GM12878 (cell line): ENCODE results near the gene SLC11A1. TPM values are rescaled to one million over a fixed set of nuclear protein-coding genes. Genes with fewer than 3 reads are reported as not detected.

ENCODE experiments used
- ATAC-seq: fragments of 200-7000 bp; cut with Tn5 transposase; 3 replicates; pipeline ENCODE4 v1.9.1; 2020; ENCODE audit warnings: mild to moderate bottlenecking, moderate library complexity
- BruUV-seq: library from RNA; stranded (reverse); fragments of 400-500 nt; replicated peaks from 2 replicates; lab custom pipeline; 2021; lab: Mats Ljungman, UMichigan
- CTCF ChIA-PET: fragments of 300-600 bp; sonication (Branson Sonifier 250); formaldehyde crosslinking; extraction: SDS; loops from one replicate; lab custom pipeline; 2021; ENCODE audit warnings: inconsistent platforms; lab: Yijun Ruan, JAX
- POLR2A ChIA-PET: fragments of 350-600 bp; formaldehyde crosslinking; extraction: SDS; loops from one replicate; lab custom pipeline; 2021; ENCODE audit warnings: inconsistent platforms; lab: Charles Lee
- RAD21 ChIA-PET: fragments of 300-600 bp; sonication (Branson Sonifier 250); formaldehyde crosslinking; loops from one replicate; lab custom pipeline; 2023; ENCODE audit warnings: antibody characterized with exemption; ENCODE audit not compliant: unreplicated experiment; lab: Charles Lee
- SMC1A ChIA-PET: fragments of 300-600 bp; sonication (Branson Sonifier 250); formaldehyde crosslinking; loops from one replicate; lab custom pipeline; 2023; ENCODE audit not compliant: unreplicated experiment, uncharacterized antibody; lab: Charles Lee
- DNase-seq: peaks from one replicate; pipeline ENCODE4 v3.0.0-alpha.2; 2011; ENCODE audit warnings: low read depth, low spot score
- FAIRE-seq: peaks from 3 replicates; lab custom pipeline; 2011; peaks lifted over from hg19 to GRCh38; lab: Jason Lieb, UNC
- H2AFZ ChIP-seq: 2 replicates; pipeline ENCODE4 v1.6.0; 2011; ENCODE audit warnings: low read depth, low read length, control low read depth; ENCODE audit not compliant: control insufficient read depth
- H3K27ac ChIP-seq: 2 replicates; pipeline ENCODE4 v1.5.1; 2011; ENCODE audit warnings: control low read depth; ENCODE audit not compliant: control insufficient read depth, insufficient read depth
- H3K27me3 ChIP-seq, 2 experiments: replicated peaks in 1 of 2; 2 replicates each; pipeline versions ENCODE4 v1.6.0 to v1.6.1; 2011; ENCODE audit warnings: low read length in 1 of 2; ENCODE audit not compliant: control insufficient read depth in 2 of 2, insufficient read depth in 2 of 2
- H3K36me3 ChIP-seq, 2 experiments: 2 replicates each; pipeline ENCODE4 v1.5.1; 2011; ENCODE audit warnings: low read length in 1 of 2; ENCODE audit not compliant: control insufficient read depth in 2 of 2, insufficient read depth in 2 of 2
- H3K4me1 ChIP-seq: 2 replicates; pipeline ENCODE4 v1.6.1; 2011; ENCODE audit warnings: mild to moderate bottlenecking, low read length, moderate library complexity, mixed read lengths; ENCODE audit not compliant: control insufficient read depth, insufficient read depth
- H3K4me2 ChIP-seq: 2 replicates; pipeline ENCODE4 v1.6.0; 2011; ENCODE audit warnings: control low read depth; ENCODE audit not compliant: control insufficient read depth, insufficient read depth
- H3K4me3 ChIP-seq: fragments of 200-600 bp; sonication (generic); 2 replicates; pipeline ENCODE4 v1.5.1; 2016
- H3K79me2 ChIP-seq: 2 replicates; pipeline ENCODE4 v1.6.0; 2011; ENCODE audit warnings: low read length; ENCODE audit not compliant: control insufficient read depth, insufficient read depth
- H3K9ac ChIP-seq: 2 replicates; pipeline ENCODE4 v1.8.0; 2011; ENCODE audit warnings: low read length, control low read depth, mixed read lengths; ENCODE audit not compliant: control insufficient read depth, insufficient read depth
- H3K9me3 ChIP-seq: replicated peaks from 3 replicates; pipeline ENCODE4 v1.5.1; 2011; ENCODE audit warnings: mild to moderate bottlenecking, low read length; ENCODE audit not compliant: control insufficient read depth, insufficient read depth
- H4K20me1 ChIP-seq: 2 replicates; pipeline ENCODE4 v1.6.0; 2011; ENCODE audit not compliant: control insufficient read depth, insufficient read depth
- CREM ChIP-seq: IDR thresholded peaks from 2 replicates; pipeline ENCODE4 v1.6.1; 2014; ENCODE audit warnings: antibody characterized with exemption, low read depth
- HCFC1 ChIP-seq: fragments of 150-350 bp; IDR thresholded peaks from 2 replicates; pipeline ENCODE4 v1.6.1; 2014; ENCODE audit warnings: low read length
- RAD51 ChIP-seq: fragments of 450-650 bp; IDR thresholded peaks from 2 replicates; pipeline ENCODE4 v1.6.1; 2016; ENCODE audit warnings: moderate library complexity, mild to moderate bottlenecking, inconsistent platforms
- WGBS: methylation state at CpG from one replicate; pipeline ENCODE4 v1.1.6; 2016; ENCODE audit warnings: low lambda C conversion rate; ENCODE audit not compliant: insufficient replicate concordance, insufficient coverage; ENCODE audit errors: missing lambda C conversion rate; 5-methylcytosine and 5-hydroxymethylcytosine counted together
- in situ Hi-C: fragments of 300-500 bp; cut with MboI; formaldehyde crosslinking; loops from 9 replicates; pipeline ENCODE4 v1.14.3; 2018; ENCODE audit warnings: mixed read lengths
- intact Hi-C: fragments of 100-400 bp; cut with micrococcal nuclease; formaldehyde crosslinking; loops from one replicate; pipeline ENCODE4 v1.14.2; 2022; ENCODE audit not compliant: unreplicated experiment
- polyA plus RNA-seq, 11 experiments: library from polyadenylated mRNA; depleted of rRNA in 4 of 11; unstranded in 6 of 11; stranded (reverse) in 5 of 11; fragments of >200 nt; fragmentation: Nextera tagmentation in 4 of 11; fragmentation: Illumina TruSeq in 1 of 11; extraction: Ambion mirVana in 4 of 11; extraction: Trizol in 1 of 11; gene quantifications; 1 replicate in 1 of 11; 2 replicates in 10 of 11; pipeline versions ENCODE4 v1.2.1 to v1.2.3, GENCODE V29; 2011 to 2016; ENCODE audit warnings: inconsistent platforms in 2 of 11, missing spikeins in 2 of 11, low read depth in 1 of 11
- total RNA-seq, 4 experiments: library from RNA; depleted of rRNA in 3 of 4; stranded (reverse); fragments of >200 nt in 3 of 4; fragmentation: Illumina TruSeq in 1 of 4; extraction: Trizol in 1 of 4; gene quantifications; 2 replicates each; pipeline versions ENCODE4 v1.2.1 to v1.2.3, GENCODE V29; 2013 to 2021
- TF ChIP-seq, protein P1 (sequence below): fragments of 450-650 bp; IDR thresholded peaks from 2 replicates; pipeline ENCODE4 v1.6.1; 2016; ENCODE audit warnings: mild to moderate bottlenecking, moderate library complexity, borderline replicate concordance
- TF ChIP-seq, protein P2 (sequence below): IDR thresholded peaks from 2 replicates; pipeline ENCODE4 v1.6.1; 2012; ENCODE audit warnings: low read depth, low read length, improper control_type of control experiment
- TF ChIP-seq, protein P3 (sequence below): fragments of 450-650 bp; IDR thresholded peaks from 2 replicates; pipeline ENCODE4 v1.6.1; 2016; ENCODE audit warnings: mild to moderate bottlenecking

Gene SLC11A1
- total and polyA plus RNA-seq, 10 of the 15 experiments (the other 5 are each of a cell fraction or from before 2014, with no cell fraction given) = 0.03 to 0.38 (median 0.12) TPM

DNA sequence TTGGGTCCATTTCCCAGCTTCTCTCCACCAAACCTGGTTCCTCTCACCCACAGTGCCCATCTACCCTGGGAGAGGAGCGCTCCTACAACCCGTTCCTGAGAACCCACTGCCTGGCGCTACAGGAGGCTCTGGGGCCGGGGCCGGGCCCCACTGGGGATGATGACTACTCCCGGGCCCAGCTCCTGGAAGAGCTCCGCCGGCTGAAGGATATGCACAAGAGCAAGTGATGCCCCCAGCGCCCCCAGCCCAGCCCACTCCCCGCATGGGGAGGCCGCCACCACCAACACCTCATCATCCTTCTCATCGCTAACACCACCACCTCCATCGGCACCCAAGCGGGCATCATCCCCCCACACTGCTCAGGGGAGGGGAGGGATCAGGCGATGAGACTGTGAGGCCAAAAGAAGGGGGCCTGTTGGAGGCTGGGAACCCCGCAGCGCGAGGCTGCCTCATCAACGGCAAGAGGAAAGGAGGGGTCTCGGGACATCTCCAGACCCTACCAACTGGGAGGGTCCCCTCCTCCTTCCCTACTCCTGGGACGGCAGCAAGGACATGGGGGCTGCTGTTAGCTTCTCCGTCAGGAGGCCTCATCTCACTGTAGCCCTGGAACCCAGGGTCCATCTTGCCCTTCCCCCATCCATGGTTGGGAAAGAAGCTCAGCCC is 37.2 kb upstream of the SLC11A1 start:
- no TSS peak for BruUV-seq
- Histone ChIP-seq H3K4me3 (no peak overlapping the region), H3K4me2 (no peak overlapping the region), H2AFZ (no peak overlapping the region), H3K4me1 (no peaks in the 10 kb centered on the region), H3K27ac (no peak overlapping the region), H3K9me3 (no peaks in the 10 kb centered on the region), H3K9ac (no peak overlapping the region), H3K36me3 (no peaks in the 10 kb centered on the region), H4K20me1 (no peaks in the 10 kb centered on the region), H3K27me3 (no peaks in the 10 kb centered on the region), H3K79me2 (no peaks in the 10 kb centered on the region)
- 68% methylated on average over 22 of the region's 22 CpGs for WGBS
- TF ChIP-seq, protein P1, sequence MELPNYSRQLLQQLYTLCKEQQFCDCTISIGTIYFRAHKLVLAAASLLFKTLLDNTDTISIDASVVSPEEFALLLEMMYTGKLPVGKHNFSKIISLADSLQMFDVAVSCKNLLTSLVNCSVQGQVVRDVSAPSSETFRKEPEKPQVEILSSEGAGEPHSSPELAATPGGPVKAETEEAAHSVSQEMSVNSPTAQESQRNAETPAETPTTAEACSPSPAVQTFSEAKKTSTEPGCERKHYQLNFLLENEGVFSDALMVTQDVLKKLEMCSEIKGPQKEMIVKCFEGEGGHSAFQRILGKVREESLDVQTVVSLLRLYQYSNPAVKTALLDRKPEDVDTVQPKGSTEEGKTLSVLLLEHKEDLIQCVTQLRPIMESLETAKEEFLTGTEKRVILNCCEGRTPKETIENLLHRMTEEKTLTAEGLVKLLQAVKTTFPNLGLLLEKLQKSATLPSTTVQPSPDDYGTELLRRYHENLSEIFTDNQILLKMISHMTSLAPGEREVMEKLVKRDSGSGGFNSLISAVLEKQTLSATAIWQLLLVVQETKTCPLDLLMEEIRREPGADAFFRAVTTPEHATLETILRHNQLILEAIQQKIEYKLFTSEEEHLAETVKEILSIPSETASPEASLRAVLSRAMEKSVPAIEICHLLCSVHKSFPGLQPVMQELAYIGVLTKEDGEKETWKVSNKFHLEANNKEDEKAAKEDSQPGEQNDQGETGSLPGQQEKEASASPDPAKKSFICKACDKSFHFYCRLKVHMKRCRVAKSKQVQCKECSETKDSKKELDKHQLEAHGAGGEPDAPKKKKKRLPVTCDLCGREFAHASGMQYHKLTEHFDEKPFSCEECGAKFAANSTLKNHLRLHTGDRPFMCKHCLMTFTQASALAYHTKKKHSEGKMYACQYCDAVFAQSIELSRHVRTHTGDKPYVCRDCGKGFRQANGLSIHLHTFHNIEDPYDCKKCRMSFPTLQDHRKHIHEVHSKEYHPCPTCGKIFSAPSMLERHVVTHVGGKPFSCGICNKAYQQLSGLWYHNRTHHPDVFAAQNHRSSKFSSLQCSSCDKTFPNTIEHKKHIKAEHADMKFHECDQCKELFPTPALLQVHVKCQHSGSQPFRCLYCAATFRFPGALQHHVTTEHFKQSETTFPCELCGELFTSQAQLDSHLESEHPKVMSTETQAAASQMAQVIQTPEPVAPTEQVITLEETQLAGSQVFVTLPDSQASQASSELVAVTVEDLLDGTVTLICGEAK = no peak
- TF ChIP-seq RAD51 (no peak), CREM (no peak), HCFC1 (no peak)
- TF ChIP-seq, protein P2, sequence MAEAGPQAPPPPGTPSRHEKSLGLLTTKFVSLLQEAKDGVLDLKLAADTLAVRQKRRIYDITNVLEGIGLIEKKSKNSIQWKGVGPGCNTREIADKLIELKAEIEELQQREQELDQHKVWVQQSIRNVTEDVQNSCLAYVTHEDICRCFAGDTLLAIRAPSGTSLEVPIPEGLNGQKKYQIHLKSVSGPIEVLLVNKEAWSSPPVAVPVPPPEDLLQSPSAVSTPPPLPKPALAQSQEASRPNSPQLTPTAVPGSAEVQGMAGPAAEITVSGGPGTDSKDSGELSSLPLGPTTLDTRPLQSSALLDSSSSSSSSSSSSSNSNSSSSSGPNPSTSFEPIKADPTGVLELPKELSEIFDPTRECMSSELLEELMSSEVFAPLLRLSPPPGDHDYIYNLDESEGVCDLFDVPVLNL = no peak
- TF ChIP-seq, protein P3, sequence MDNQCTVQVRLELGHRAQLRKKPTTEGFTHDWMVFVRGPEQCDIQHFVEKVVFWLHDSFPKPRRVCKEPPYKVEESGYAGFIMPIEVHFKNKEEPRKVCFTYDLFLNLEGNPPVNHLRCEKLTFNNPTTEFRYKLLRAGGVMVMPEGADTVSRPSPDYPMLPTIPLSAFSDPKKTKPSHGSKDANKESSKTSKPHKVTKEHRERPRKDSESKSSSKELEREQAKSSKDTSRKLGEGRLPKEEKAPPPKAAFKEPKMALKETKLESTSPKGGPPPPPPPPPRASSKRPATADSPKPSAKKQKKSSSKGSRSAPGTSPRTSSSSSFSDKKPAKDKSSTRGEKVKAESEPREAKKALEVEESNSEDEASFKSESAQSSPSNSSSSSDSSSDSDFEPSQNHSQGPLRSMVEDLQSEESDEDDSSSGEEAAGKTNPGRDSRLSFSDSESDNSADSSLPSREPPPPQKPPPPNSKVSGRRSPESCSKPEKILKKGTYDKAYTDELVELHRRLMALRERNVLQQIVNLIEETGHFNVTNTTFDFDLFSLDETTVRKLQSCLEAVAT = no peak
- ChIA-PET POLR2A (interaction anchor here (0.5 to 1.1 kb wide), 2 partner anchors 9 to 14 kb away, joined by 3 read pairs; no protein-coding TSS in a partner anchor), CTCF (interaction anchor here (1.8 kb wide), 1 partner anchor 11 kb away, joined by 6 read pairs; the partner anchor contains the start of gene CATIP), SMC1A (no interaction called here), RAD21 (no interaction called here)
- in situ Hi-C loops (no loop called here), intact Hi-C loops (no loop called here)
- DNase-seq (no peak), ATAC-seq (no peak), FAIRE-seq (no peak)
